GF-D8 (cell line): ENCODE data around the gene GCNT1.

Experiments
- DNase-seq: peaks from one replicate; lab custom pipeline; 2025; lab: John Stamatoyannopoulos, UW

The GCNT1 gene

GRCh38 chr9:76539180-76539579 lies 80.2 kb downstream of the GCNT1 start:
- DNase-seq, result no peak

GRCh38 chr9:76542360-76542759 lies 83.4 kb downstream of the GCNT1 start:
- no peak for DNase-seq

- no peak for DNase-seq
Observed at GRCh38 chr9:76545191-76545590, 86.2 kb downstream of the GCNT1 start.

GRCh38 chr9:76552181-76552580 lies 93.2 kb downstream of the GCNT1 start:
- DNase-seq, result no peak

- no peak for DNase-seq
Observed at GRCh38 chr9:76552751-76553455, 93.9 kb downstream of the GCNT1 start.

GRCh38 chr9:76553680-76554079 lies 94.7 kb downstream of the GCNT1 start:
- no peak for DNase-seq
